HEK293 (cell line): Measurements from ENCODE around the gene RTP1.

Experiments
- CTCF ChIA-PET: fragments of 350-600 bp; formaldehyde crosslinking; extraction: SDS; loops from one replicate; lab custom pipeline; 2021; ENCODE audit warnings: antibody characterized with exemption; lab: Yijun Ruan, JAX
- POLR2A ChIA-PET: fragments of 300-600 bp; formaldehyde crosslinking; extraction: SDS; loops from one replicate; lab custom pipeline; 2020; ENCODE audit warnings: antibody characterized with exemption, inconsistent platforms; lab: Yijun Ruan, JAX
- H3K27ac ChIP-seq: fragments of 200-500 bp; sonication (Bioruptor generic); 2 replicates; pipeline ENCODE4 v1.5.1; 2014; ENCODE audit warnings: low read depth, low read length, control low read depth, inconsistent platforms; ENCODE audit errors: extremely low read depth
- H3K36me3 ChIP-seq, 2 experiments: fragments of 200-500 bp in 1 of 2; sonication (Bioruptor generic) in 1 of 2; 1 replicate in 1 of 2; 2 replicates in 1 of 2; pipeline ENCODE4 v1.5.1; 2014 to 2017; ENCODE audit warnings: inconsistent platforms in 2 of 2, low read length in 2 of 2; ENCODE audit not compliant: control insufficient read depth in 2 of 2, insufficient read depth in 1 of 2
- H3K4me1 ChIP-seq: fragments of 200-500 bp; sonication (Bioruptor generic); 2 replicates; pipeline ENCODE4 v1.5.1; 2014; ENCODE audit warnings: mild to moderate bottlenecking, low read length, inconsistent platforms; ENCODE audit not compliant: control insufficient read depth, insufficient read depth
- H3K4me3 ChIP-seq: 2 replicates; pipeline ENCODE4 v1.5.1; 2011; ENCODE audit warnings: low read depth, mild to moderate bottlenecking, control low read depth, low read length, moderate library complexity
- H3K9me3 ChIP-seq: fragments of 200-500 bp; sonication (Bioruptor generic); 2 replicates; pipeline ENCODE4 v1.5.1; 2014; ENCODE audit warnings: low read depth, low read length, inconsistent platforms; ENCODE audit not compliant: control insufficient read depth, insufficient read depth
- ELK4 ChIP-seq: IDR thresholded peaks from 2 replicates; pipeline ENCODE4 v1.6.1; 2011; ENCODE audit warnings: mild to moderate bottlenecking, low read depth, low read length, borderline replicate concordance
- FEZF1 ChIP-seq: fragments of 450-650 bp; formaldehyde crosslinking; IDR thresholded peaks from 2 replicates; pipeline ENCODE4 v1.5.1; 2016; ENCODE audit warnings: missing biosample characterization, missing genetic modification characterization
- MYNN ChIP-seq: fragments of 450-650 bp; formaldehyde crosslinking; IDR thresholded peaks from 2 replicates; pipeline ENCODE4 v1.5.1; 2016; ENCODE audit warnings: missing biosample characterization, missing genetic modification characterization, borderline replicate concordance
- SCRT2 ChIP-seq: fragments of 450-650 bp; formaldehyde crosslinking; IDR thresholded peaks from 2 replicates; pipeline ENCODE4 v1.5.1; 2016; ENCODE audit warnings: missing biosample characterization, missing genetic modification characterization
- ZBTB26 ChIP-seq: fragments of 450-650 bp; formaldehyde crosslinking; optimal IDR thresholded peaks from 2 replicates; pipeline ENCODE3; 2016; ENCODE audit warnings: missing biosample characterization, mild to moderate bottlenecking, missing genetic modification characterization
- ZNF155 ChIP-seq: fragments of 450-650 bp; formaldehyde crosslinking; IDR thresholded peaks from 2 replicates; pipeline ENCODE4 v1.5.1; 2016; ENCODE audit warnings: missing biosample characterization, missing genetic modification characterization
- ZNF18 ChIP-seq: fragments of 450-650 bp; formaldehyde crosslinking; IDR thresholded peaks from 2 replicates; pipeline ENCODE4 v1.5.1; 2016; ENCODE audit warnings: missing biosample characterization, missing genetic modification characterization
- ZNF184 ChIP-seq: fragments of 450-650 bp; IDR thresholded peaks from 2 replicates; pipeline ENCODE4 v1.5.1; 2018; ENCODE audit warnings: missing biosample characterization, mild to moderate bottlenecking, missing genetic modification characterization
- ZNF202 ChIP-seq: fragments of 450-650 bp; formaldehyde crosslinking; IDR thresholded peaks from 2 replicates; pipeline ENCODE4 v1.5.1; 2016; ENCODE audit warnings: missing biosample characterization, missing genetic modification characterization, borderline replicate concordance
- ZNF211 ChIP-seq: fragments of 450-650 bp; formaldehyde crosslinking; IDR thresholded peaks from 2 replicates; pipeline ENCODE4 v1.5.1; 2016; ENCODE audit warnings: low read depth, missing biosample characterization, missing genetic modification characterization
- ZNF274 ChIP-seq, 2 experiments: fragments of 200-500 bp in 1 of 2; fragments of 450-650 bp in 1 of 2; sonication (Bioruptor generic) in 1 of 2; formaldehyde crosslinking in 1 of 2; IDR thresholded peaks; 2 replicates each; pipeline versions ENCODE4 v1.5.1 to v1.6.1; 2014 to 2016; ENCODE audit warnings: borderline replicate concordance in 1 of 2, inconsistent platforms in 1 of 2, low read length in 1 of 2, missing biosample characterization in 1 of 2, missing genetic modification characterization in 1 of 2
- ZNF433 ChIP-seq: fragments of 450-650 bp; formaldehyde crosslinking; IDR thresholded peaks from 2 replicates; pipeline ENCODE4 v1.5.1; 2016; ENCODE audit warnings: missing biosample characterization, missing genetic modification characterization, low read depth
- ZNF513 ChIP-seq: fragments of 450-650 bp; IDR thresholded peaks from 2 replicates; pipeline ENCODE4 v1.5.1; 2018; ENCODE audit warnings: missing biosample characterization, missing genetic modification characterization
- ZNF521 ChIP-seq: fragments of 450-650 bp; formaldehyde crosslinking; IDR thresholded peaks from 2 replicates; pipeline ENCODE4 v1.5.1; 2017; ENCODE audit warnings: missing biosample characterization, mild to moderate bottlenecking, missing genetic modification characterization
- ZNF639 ChIP-seq: fragments of 450-650 bp; formaldehyde crosslinking; IDR thresholded peaks from 2 replicates; pipeline ENCODE4 v1.5.1; 2016; ENCODE audit warnings: missing biosample characterization, missing genetic modification characterization
- ZNF645 ChIP-seq: fragments of 450-650 bp; formaldehyde crosslinking; IDR thresholded peaks from 2 replicates; pipeline ENCODE4; 2016; ENCODE audit warnings: missing biosample characterization, missing genetic modification characterization
- ZNF670 ChIP-seq: fragments of 450-650 bp; formaldehyde crosslinking; IDR thresholded peaks from 2 replicates; pipeline ENCODE4 v1.5.1; 2016; ENCODE audit warnings: missing biosample characterization, missing genetic modification characterization, low read depth
- ZNF677 ChIP-seq: fragments of 450-650 bp; IDR thresholded peaks from 2 replicates; pipeline ENCODE4 v1.5.0; 2018; ENCODE audit warnings: missing biosample characterization, mild to moderate bottlenecking, missing genetic modification characterization, moderate library complexity
- ZNF704 ChIP-seq: fragments of 450-650 bp; formaldehyde crosslinking; IDR thresholded peaks from 2 replicates; pipeline ENCODE4 v1.5.1; 2016; ENCODE audit warnings: missing biosample characterization, missing genetic modification characterization
- ZNF747 ChIP-seq: fragments of 450-650 bp; formaldehyde crosslinking; IDR thresholded peaks from 2 replicates; pipeline ENCODE4 v1.5.1; 2016; ENCODE audit warnings: missing biosample characterization, missing genetic modification characterization
- ZNF792 ChIP-seq: fragments of 450-650 bp; formaldehyde crosslinking; IDR thresholded peaks from 2 replicates; pipeline ENCODE4 v1.5.1; 2016; ENCODE audit warnings: missing biosample characterization, missing genetic modification characterization
- ZNF837 ChIP-seq: fragments of 450-650 bp; formaldehyde crosslinking; IDR thresholded peaks from 2 replicates; pipeline ENCODE4 v1.5.1; 2016; ENCODE audit warnings: missing biosample characterization, missing genetic modification characterization

The RTP1 gene

GRCh38 chr3:187212705-187213104 is 15.4 kb downstream of the RTP1 start:
- H3K27ac ChIP-seq = no peak overlapping the region
- no peak overlapping the region for H3K4me3 ChIP-seq
- no peaks in the 10 kb centered on the region for H3K9me3 ChIP-seq
- ChIA-PET POLR2A (no interaction called here), CTCF (interaction anchor here (0.7 kb wide), 1 partner anchor 321 kb away, joined by 5 read pairs; no protein-coding TSS in a partner anchor)
- H3K36me3 ChIP-seq = no peaks in the 10 kb centered on the region
- H3K4me1 ChIP-seq = no peaks in the 10 kb centered on the region
- TF ChIP-seq ZNF521 (tag by site-specific recombination) (no peak), SCRT2 (tag by site-specific recombination) (no peak), ZNF211 (tag by site-specific recombination) (no peak), ZNF677 (tag by site-specific recombination) (no peak), ZNF202 (tag by site-specific recombination) (no peak), ZNF704 (tag by site-specific recombination) (no peak), ZNF433 (tag by site-specific recombination) (no peak), ZNF792 (no peak), ZNF18 (tag by site-specific recombination) (no peak), MYNN (tag by site-specific recombination) (no peak), FEZF1 (no peak), ZNF513 (no peak), ZNF184 (tag by site-specific recombination) (no peak), ZNF639 (tag by site-specific recombination) (no peak), ELK4 (no peak)

GRCh38 chr3:187213616-187214015 is 16.3 kb downstream of the RTP1 start:
- TF ChIP-seq ZNF747 (tag by site-specific recombination) = no peak
- TF ChIP-seq ZNF274 (IDR thresholded peaks at IDR 0.05; ENCODE audit: low read length) = no peak
- no peak for TF ChIP-seq ZNF274 (tag by site-specific recombination; IDR thresholded peaks at IDR 0.05; ENCODE audit: borderline replicate concordance)
- TF ChIP-seq ZNF155 (tag by site-specific recombination) = no peak
- no peak for TF ChIP-seq ZNF837 (tag by site-specific recombination)
- no peak for TF ChIP-seq ZNF670 (tag by site-specific recombination)
- TF ChIP-seq ZNF645 (tag by site-specific recombination) = no peak
- no peak for TF ChIP-seq ZBTB26 (tag by site-specific recombination)
- TF ChIP-seq, all 188 proteins: peak for 0
- H3K9me3 ChIP-seq = no peaks in the 10 kb centered on the region
- H3K27ac ChIP-seq = no peak overlapping the region
- no peak overlapping the region for H3K4me3 ChIP-seq
- H3K36me3 ChIP-seq = no peaks in the 10 kb centered on the region
- POLR2A ChIA-PET = no interaction called here
- CTCF ChIA-PET = interaction anchor here (0.7 to 2.3 kb wide), 2 partner anchors 62 to 466 kb away, joined by 3 to 7 read pairs; no protein-coding TSS in a partner anchor
- no peaks in the 10 kb centered on the region for H3K4me1 ChIP-seq
